ENCODE data around the gene ADAM19. TPM values are rescaled to one million over a fixed set of nuclear protein-coding genes. Genes with fewer than 3 reads are reported as not detected.

ADAM19 gene, protein sequence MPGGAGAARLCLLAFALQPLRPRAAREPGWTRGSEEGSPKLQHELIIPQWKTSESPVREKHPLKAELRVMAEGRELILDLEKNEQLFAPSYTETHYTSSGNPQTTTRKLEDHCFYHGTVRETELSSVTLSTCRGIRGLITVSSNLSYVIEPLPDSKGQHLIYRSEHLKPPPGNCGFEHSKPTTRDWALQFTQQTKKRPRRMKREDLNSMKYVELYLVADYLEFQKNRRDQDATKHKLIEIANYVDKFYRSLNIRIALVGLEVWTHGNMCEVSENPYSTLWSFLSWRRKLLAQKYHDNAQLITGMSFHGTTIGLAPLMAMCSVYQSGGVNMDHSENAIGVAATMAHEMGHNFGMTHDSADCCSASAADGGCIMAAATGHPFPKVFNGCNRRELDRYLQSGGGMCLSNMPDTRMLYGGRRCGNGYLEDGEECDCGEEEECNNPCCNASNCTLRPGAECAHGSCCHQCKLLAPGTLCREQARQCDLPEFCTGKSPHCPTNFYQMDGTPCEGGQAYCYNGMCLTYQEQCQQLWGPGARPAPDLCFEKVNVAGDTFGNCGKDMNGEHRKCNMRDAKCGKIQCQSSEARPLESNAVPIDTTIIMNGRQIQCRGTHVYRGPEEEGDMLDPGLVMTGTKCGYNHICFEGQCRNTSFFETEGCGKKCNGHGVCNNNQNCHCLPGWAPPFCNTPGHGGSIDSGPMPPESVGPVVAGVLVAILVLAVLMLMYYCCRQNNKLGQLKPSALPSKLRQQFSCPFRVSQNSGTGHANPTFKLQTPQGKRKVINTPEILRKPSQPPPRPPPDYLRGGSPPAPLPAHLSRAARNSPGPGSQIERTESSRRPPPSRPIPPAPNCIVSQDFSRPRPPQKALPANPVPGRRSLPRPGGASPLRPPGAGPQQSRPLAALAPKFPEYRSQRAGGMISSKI
- total RNA-seq: 150 and 579 TPM in 2 replicates

DNA sequence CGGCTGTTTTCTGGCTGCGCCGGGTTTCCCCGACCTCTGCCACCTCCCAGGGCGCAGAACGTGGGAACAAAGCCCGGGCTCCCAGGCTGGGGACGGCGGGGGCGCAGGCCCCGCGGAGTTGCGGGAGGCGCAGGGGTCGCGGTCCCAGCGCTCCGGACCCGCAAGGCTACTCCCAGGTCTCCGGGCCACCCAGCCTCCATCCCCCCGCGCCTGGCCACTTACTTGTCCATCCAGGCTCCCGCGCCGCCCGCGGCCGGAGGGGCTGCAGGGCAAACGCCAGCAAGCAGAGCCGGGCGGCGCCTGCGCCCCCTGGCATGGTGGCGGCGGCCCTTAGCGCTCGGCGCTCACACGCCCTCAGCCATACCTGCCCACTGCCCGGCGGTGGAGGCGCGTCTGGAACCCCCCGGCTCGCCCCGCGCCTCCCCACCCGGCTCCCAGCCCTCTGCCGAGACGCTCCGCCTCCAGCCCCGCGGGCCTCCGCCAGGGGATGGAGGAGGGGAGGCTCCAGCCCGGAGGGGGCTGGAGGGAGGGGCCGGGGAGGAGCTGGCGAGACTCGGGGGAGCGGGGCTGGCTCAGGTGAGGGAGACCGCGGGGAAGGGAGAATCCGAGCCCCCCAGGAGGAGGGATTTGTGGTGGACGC is at the start of gene ADAM19:
TSS of gene ADAM19 (minus strand) at position 395 of the 640 bp plus-strand sequence. CDS start at position 316, 79 bp downstream.

DNA sequence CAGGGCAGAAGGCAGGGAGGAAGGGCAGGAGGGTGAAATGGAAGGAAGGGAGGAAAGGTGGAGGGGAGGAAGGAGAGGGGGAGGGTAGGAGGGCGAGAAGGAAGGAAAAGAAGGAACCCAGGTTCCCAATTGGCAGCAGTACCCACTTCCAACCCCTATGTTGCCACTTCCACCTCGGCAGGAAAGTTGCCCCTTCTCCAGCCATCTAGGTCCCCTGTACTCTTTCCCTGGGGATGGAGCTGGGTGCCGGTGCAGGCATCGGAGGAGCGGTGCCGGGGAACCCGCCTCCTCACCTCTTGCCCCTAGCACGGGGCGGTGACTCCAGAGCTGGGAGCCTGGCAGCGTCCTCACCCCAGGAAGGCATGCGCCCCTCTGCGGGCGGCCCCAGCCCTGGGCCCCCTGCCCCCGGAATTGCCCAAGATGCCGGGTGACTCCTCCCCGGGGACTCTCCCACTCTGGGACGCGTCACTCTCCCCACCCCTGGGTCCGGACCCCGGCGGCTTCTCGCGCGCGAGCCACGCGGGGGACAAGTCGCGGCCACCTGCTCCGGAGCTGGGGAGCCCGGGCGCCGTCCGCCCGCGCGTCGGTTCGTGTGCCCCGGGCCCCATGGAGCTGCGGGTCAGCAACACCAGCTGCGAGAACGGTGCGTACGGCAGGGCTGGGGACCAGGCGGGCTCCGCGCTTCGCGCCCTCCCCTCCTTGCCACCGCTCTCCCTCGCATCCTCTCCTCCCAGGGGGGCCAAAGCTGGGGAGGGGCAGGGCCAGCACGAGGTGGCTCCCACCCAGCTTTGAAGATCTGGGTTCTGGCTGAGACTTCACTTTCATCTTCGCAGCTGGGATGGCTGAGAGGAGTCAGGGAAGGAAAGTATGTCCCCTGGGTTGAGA is 115.6 kb downstream of the ADAM19 start, which contains the start of gene NIPAL4:
TSS of gene NIPAL4 (plus strand) at position 499 of the 885 bp plus-strand sequence. CDS start at position 607, 108 bp downstream.

Other genes with a start within 250 kb of the ADAM19 start
- gene NIPAL4, start 115.6 kb downstream of the ADAM19 start, total RNA-seq: 0.14 TPM in 1 of 2 replicates, not detected in the other
- 0.18 TPM in 1 of 2 replicates, not detected in the other for gene SOX30, start 76.7 kb upstream of the ADAM19 start, total RNA-seq
- gene C5orf52, start 95.8 kb upstream of the ADAM19 start, total RNA-seq: not detected in 2 replicates
- 15.8 and 18.7 TPM in 2 replicates for gene THG1L, start 155.6 kb upstream of the ADAM19 start, total RNA-seq
- gene LSM11, start 167.9 kb upstream of the ADAM19 start, total RNA-seq: 6.1 and 8.6 TPM in 2 replicates